WTC11 (cell line): ENCODE measurements around the gene NEK6.

Experiments
- CREM ChIP-seq: sonication (generic); formaldehyde crosslinking; IDR thresholded peaks from 2 replicates; pipeline ENCODE4 v1.8.1; 2022; ENCODE audit warnings: mild to moderate bottlenecking, missing genetic modification reagents, moderate library complexity
- GRHL2 ChIP-seq: fragments of 250-450 bp; sonication (Bioruptor Pico); IDR thresholded peaks from 2 replicates; pipeline ENCODE4 v1.8.0; 2022; ENCODE audit warnings: mild to moderate bottlenecking, moderate library complexity; ENCODE audit not compliant: insufficient replicate concordance, severe bottlenecking
- JAZF1 ChIP-seq: fragments of 250-450 bp; sonication (Bioruptor Pico); IDR thresholded peaks from 2 replicates; pipeline ENCODE4 v1.9.0; 2021; ENCODE audit warnings: moderate library complexity, mild to moderate bottlenecking, inconsistent platforms
- JUN ChIP-seq: sonication (generic); formaldehyde crosslinking; IDR thresholded peaks from 2 replicates; pipeline ENCODE4 v1.8.0; 2023; ENCODE audit warnings: mild to moderate bottlenecking, missing genetic modification reagents
- SP1 ChIP-seq: sonication (generic); formaldehyde crosslinking; conservative IDR thresholded peaks from 2 replicates; pipeline ENCODE4 v1.8.1; 2022; ENCODE audit warnings: missing genetic modification reagents
- TCF7 ChIP-seq: sonication (generic); formaldehyde crosslinking; IDR thresholded peaks from 2 replicates; pipeline ENCODE4 v1.8.0; 2022; ENCODE audit warnings: mild to moderate bottlenecking, low read depth, missing genetic modification reagents, moderate library complexity
- ZBTB21 ChIP-seq: sonication (generic); formaldehyde crosslinking; IDR thresholded peaks from 2 replicates; pipeline ENCODE4 v1.8.1; 2023; ENCODE audit warnings: mild to moderate bottlenecking, missing genetic modification reagents, borderline replicate concordance
- TF ChIP-seq, protein P1 (sequence below): fragments of 200-600 bp; IDR thresholded peaks from 2 replicates; pipeline ENCODE4 v1.8.0; 2022; ENCODE audit warnings: antibody characterized with exemption
- TF ChIP-seq, protein P2 (sequence below): sonication (generic); formaldehyde crosslinking; IDR thresholded peaks from 2 replicates; pipeline ENCODE4 v1.8.1; 2023; ENCODE audit warnings: mild to moderate bottlenecking, missing genetic modification reagents, moderate library complexity
- TF ChIP-seq, protein P3 (sequence below): sonication (generic); formaldehyde crosslinking; IDR thresholded peaks from 2 replicates; pipeline ENCODE4 v1.8.1; 2023; ENCODE audit warnings: mild to moderate bottlenecking, missing genetic modification reagents
- TF ChIP-seq, protein P4 (sequence below): sonication (generic); formaldehyde crosslinking; IDR thresholded peaks from 2 replicates; pipeline ENCODE4 v1.8.1; 2023; ENCODE audit warnings: mild to moderate bottlenecking, missing genetic modification reagents, moderate library complexity
- TF ChIP-seq, protein P5 (sequence below): sonication (generic); formaldehyde crosslinking; IDR thresholded peaks from 2 replicates; pipeline ENCODE4 v1.8.1; 2022; ENCODE audit warnings: missing genetic modification reagents, borderline replicate concordance
- TF ChIP-seq, protein P6 (sequence below): sonication (generic); formaldehyde crosslinking; IDR thresholded peaks from 2 replicates; pipeline ENCODE4 v1.8.1; 2022; ENCODE audit warnings: low read depth, mild to moderate bottlenecking, moderate library complexity, missing genetic modification reagents, borderline replicate concordance

DNA sequence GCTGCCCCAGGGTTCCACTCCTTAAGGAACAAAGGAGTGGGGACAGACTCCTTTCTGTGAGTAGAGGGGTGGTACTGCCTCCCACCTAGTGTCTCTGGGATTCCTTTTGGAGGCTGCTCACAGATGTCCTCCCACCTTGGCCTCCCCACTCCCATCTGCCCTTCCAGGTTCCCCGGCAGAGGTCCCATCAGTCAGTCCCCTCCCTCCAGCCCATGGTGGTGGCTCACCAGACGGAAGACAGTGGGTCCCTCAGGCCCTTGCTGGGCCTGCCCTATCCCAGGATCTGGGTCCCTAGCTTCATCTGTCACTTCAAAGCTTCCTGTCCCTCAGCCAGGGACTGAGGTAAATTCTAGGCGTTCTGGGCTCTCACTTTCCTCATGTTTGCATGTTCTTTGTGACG, 35.6 kb upstream of the NEK6 start:
- TF ChIP-seq CREM (CRISPR knock-in tag) = no peak
- TF ChIP-seq, protein P1, sequence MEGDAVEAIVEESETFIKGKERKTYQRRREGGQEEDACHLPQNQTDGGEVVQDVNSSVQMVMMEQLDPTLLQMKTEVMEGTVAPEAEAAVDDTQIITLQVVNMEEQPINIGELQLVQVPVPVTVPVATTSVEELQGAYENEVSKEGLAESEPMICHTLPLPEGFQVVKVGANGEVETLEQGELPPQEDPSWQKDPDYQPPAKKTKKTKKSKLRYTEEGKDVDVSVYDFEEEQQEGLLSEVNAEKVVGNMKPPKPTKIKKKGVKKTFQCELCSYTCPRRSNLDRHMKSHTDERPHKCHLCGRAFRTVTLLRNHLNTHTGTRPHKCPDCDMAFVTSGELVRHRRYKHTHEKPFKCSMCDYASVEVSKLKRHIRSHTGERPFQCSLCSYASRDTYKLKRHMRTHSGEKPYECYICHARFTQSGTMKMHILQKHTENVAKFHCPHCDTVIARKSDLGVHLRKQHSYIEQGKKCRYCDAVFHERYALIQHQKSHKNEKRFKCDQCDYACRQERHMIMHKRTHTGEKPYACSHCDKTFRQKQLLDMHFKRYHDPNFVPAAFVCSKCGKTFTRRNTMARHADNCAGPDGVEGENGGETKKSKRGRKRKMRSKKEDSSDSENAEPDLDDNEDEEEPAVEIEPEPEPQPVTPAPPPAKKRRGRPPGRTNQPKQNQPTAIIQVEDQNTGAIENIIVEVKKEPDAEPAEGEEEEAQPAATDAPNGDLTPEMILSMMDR = no peak
- TF ChIP-seq GRHL2 = no peak
- TF ChIP-seq SP1 (CRISPR knock-in tag) = no peak
- TF ChIP-seq, protein P2, sequence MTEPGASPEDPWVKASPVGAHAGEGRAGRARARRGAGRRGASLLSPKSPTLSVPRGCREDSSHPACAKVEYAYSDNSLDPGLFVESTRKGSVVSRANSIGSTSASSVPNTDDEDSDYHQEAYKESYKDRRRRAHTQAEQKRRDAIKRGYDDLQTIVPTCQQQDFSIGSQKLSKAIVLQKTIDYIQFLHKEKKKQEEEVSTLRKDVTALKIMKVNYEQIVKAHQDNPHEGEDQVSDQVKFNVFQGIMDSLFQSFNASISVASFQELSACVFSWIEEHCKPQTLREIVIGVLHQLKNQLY = no peak
- TF ChIP-seq, protein P3, sequence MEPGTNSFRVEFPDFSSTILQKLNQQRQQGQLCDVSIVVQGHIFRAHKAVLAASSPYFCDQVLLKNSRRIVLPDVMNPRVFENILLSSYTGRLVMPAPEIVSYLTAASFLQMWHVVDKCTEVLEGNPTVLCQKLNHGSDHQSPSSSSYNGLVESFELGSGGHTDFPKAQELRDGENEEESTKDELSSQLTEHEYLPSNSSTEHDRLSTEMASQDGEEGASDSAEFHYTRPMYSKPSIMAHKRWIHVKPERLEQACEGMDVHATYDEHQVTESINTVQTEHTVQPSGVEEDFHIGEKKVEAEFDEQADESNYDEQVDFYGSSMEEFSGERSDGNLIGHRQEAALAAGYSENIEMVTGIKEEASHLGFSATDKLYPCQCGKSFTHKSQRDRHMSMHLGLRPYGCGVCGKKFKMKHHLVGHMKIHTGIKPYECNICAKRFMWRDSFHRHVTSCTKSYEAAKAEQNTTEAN = no peak
- TF ChIP-seq, protein P4, sequence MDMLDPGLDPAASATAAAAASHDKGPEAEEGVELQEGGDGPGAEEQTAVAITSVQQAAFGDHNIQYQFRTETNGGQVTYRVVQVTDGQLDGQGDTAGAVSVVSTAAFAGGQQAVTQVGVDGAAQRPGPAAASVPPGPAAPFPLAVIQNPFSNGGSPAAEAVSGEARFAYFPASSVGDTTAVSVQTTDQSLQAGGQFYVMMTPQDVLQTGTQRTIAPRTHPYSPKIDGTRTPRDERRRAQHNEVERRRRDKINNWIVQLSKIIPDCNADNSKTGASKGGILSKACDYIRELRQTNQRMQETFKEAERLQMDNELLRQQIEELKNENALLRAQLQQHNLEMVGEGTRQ (CRISPR knock-in tag) = no peak
- TF ChIP-seq, protein P5, sequence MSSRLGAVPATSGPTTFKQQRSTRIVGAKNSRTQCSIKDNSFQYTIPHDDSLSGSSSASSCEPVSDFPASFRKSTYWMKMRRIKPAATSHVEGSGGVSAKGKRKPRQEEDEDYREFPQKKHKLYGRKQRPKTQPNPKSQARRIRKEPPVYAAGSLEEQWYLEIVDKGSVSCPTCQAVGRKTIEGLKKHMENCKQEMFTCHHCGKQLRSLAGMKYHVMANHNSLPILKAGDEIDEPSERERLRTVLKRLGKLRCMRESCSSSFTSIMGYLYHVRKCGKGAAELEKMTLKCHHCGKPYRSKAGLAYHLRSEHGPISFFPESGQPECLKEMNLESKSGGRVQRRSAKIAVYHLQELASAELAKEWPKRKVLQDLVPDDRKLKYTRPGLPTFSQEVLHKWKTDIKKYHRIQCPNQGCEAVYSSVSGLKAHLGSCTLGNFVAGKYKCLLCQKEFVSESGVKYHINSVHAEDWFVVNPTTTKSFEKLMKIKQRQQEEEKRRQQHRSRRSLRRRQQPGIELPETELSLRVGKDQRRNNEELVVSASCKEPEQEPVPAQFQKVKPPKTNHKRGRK (CRISPR knock-in tag) = no peak
- TF ChIP-seq ZBTB21 (CRISPR knock-in tag) = no peak
- no peak for TF ChIP-seq JAZF1 (CRISPR knock-in tag)
- TF ChIP-seq, protein P6, sequence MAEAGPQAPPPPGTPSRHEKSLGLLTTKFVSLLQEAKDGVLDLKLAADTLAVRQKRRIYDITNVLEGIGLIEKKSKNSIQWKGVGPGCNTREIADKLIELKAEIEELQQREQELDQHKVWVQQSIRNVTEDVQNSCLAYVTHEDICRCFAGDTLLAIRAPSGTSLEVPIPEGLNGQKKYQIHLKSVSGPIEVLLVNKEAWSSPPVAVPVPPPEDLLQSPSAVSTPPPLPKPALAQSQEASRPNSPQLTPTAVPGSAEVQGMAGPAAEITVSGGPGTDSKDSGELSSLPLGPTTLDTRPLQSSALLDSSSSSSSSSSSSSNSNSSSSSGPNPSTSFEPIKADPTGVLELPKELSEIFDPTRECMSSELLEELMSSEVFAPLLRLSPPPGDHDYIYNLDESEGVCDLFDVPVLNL = no peak
- TF ChIP-seq JUN (CRISPR knock-in tag) = no peak
- TF ChIP-seq TCF7 (CRISPR knock-in tag) = no peak
